GM18867 (cell line): ENCODE results near the gene LGI1.

ENCODE experiments used
- ATAC-seq: cut with Tn5 transposase; IDR thresholded peaks from one replicate; pipeline ENCODE4 v1.9.1; 2021; ENCODE audit warnings: mild to moderate bottlenecking, moderate library complexity; ENCODE audit not compliant: unreplicated experiment

The LGI1 gene

GRCh38 chr10:93757801-93758507, at the start of gene LGI1:
Gene LGI1, plus strand, starts transcription at chr10:93757936. Its CDS starts 209 bp downstream, at chr10:93758145.
- ATAC-seq: no peak

GRCh38 chr10:93710333-93710909, 47.3 kb upstream of the LGI1 start:
- no peak for ATAC-seq

- ATAC-seq: no peak
Observed at GRCh38 chr10:93711891-93712290, 45.8 kb upstream of the LGI1 start.

GRCh38 chr10:93712593-93712992, 45.1 kb upstream of the LGI1 start:
- ATAC-seq: no peak

- ATAC-seq: peak; percentile 89
Observed at GRCh38 chr10:93715345-93715744, 42.4 kb upstream of the LGI1 start.

GRCh38 chr10:93716766-93717165, 41.0 kb upstream of the LGI1 start:
- ATAC-seq: no peak

- ATAC-seq: peak; percentile 56
Observed at GRCh38 chr10:93718937-93719725, 38.6 kb upstream of the LGI1 start.

GRCh38 chr10:93719901-93720300, 37.8 kb upstream of the LGI1 start:
- no peak for ATAC-seq

GRCh38 chr10:93722550-93722949, 35.2 kb upstream of the LGI1 start:
- ATAC-seq: no peak

- ATAC-seq: no peak
Observed at GRCh38 chr10:93723153-93723552, 34.6 kb upstream of the LGI1 start.

- no peak for ATAC-seq
Observed at GRCh38 chr10:93726024-93726423, 31.7 kb upstream of the LGI1 start.

- ATAC-seq: no peak
Observed at GRCh38 chr10:93741367-93741766, 16.4 kb upstream of the LGI1 start.

GRCh38 chr10:93742633-93743349, 14.9 kb upstream of the LGI1 start:
- peak; percentile 83 for ATAC-seq

- no peak for ATAC-seq
Observed at GRCh38 chr10:93745408-93746065, 12.2 kb upstream of the LGI1 start.

- ATAC-seq: no peak
Observed at GRCh38 chr10:93746844-93747284, 10.9 kb upstream of the LGI1 start.

- ATAC-seq: no peak
Observed at GRCh38 chr10:93749218-93749799, 8.4 kb upstream of the LGI1 start.

GRCh38 chr10:93751124-93751523, 6.6 kb upstream of the LGI1 start:
- no peak for ATAC-seq

- ATAC-seq: no peak
Observed at GRCh38 chr10:93751832-93752231, 5.9 kb upstream of the LGI1 start.

- no peak for ATAC-seq
Observed at GRCh38 chr10:93752761-93753160, 5.0 kb upstream of the LGI1 start.

GRCh38 chr10:93753621-93754250, 4.0 kb upstream of the LGI1 start:
- no peak for ATAC-seq
